CD4-positive, alpha-beta memory T cell (primary cell): Measurements from ENCODE around the gene LDLR. TPM values are rescaled to one million over a fixed set of nuclear protein-coding genes. Genes with fewer than 3 reads are reported as not detected.
"Not testable (repeated sequence)": the region's sequence is repeated elsewhere in the genome, so short reads cannot be mapped to it uniquely, and the experiment has no call there.

Experiments used
- CTCF ChIA-PET: fragments of 350-600 bp; sonication (Branson Sonifier 250); formaldehyde crosslinking; loops from one replicate; lab custom pipeline; 2021; ENCODE audit warnings: inconsistent platforms; ENCODE audit not compliant: partially characterized antibody; lab: Charles Lee
- POLR2A ChIA-PET: fragments of 350-600 bp; sonication (Branson Sonifier 250); formaldehyde crosslinking; loops from one replicate; lab custom pipeline; 2021; ENCODE audit not compliant: partially characterized antibody; lab: Charles Lee
- DNase-seq, 5 donors: peaks; one replicate each; pipeline versions ENCODE4 v3.0.0 to v3.0.0-alpha.2; 2020 to 2022; ENCODE audit warnings: mixed read lengths in 1 of 5
- H3K27ac ChIP-seq: one replicate; pipeline ENCODE4 v1.7.0; 2013; ENCODE audit warnings: low read depth, low read length
- H3K27me3 ChIP-seq: 2 replicates; pipeline ENCODE4 v1.7.0; 2013; ENCODE audit warnings: mild to moderate bottlenecking, low read length, moderate library complexity; ENCODE audit not compliant: insufficient read depth
- H3K36me3 ChIP-seq: 2 replicates; pipeline ENCODE4 v1.7.0; 2013; ENCODE audit warnings: mild to moderate bottlenecking, low read length, moderate library complexity; ENCODE audit not compliant: insufficient read depth
- H3K4me1 ChIP-seq: 2 replicates; pipeline ENCODE4 v1.7.0; 2013; ENCODE audit warnings: mild to moderate bottlenecking, low read length, moderate library complexity; ENCODE audit not compliant: insufficient read depth
- H3K4me3 ChIP-seq, 2 donors: one replicate each; pipeline ENCODE4 v1.7.0; 2013; ENCODE audit warnings: low read length in 2 of 2, mild to moderate bottlenecking in 1 of 2
- H3K9me3 ChIP-seq, 2 donors: one replicate each; pipeline ENCODE4 v1.7.0; 2013; ENCODE audit warnings: low read length in 2 of 2, control low read depth in 1 of 2; ENCODE audit not compliant: control insufficient read depth in 1 of 2
- H3K27ac Mint-ChIP-seq, 7 donors: one replicate each; pipeline ENCODE4 v1.8.0; 2020 to 2021; ENCODE audit warnings: mixed read lengths in 7 of 7, mild to moderate bottlenecking in 6 of 7, inconsistent platforms in 3 of 7, moderate library complexity in 3 of 7
- H3K27me3 Mint-ChIP-seq, 2 donors: one replicate each; pipeline ENCODE4 v1.8.0; 2020 to 2021; ENCODE audit warnings: mixed read lengths in 2 of 2
- H3K36me3 Mint-ChIP-seq, 2 donors: one replicate each; pipeline ENCODE4 v1.8.0; 2020 to 2021; ENCODE audit warnings: mixed read lengths in 2 of 2, inconsistent platforms in 1 of 2, mild to moderate bottlenecking in 1 of 2
- H3K4me1 Mint-ChIP-seq, 4 donors: one replicate each; pipeline ENCODE4 v1.8.0; 2020 to 2021; ENCODE audit warnings: mixed read lengths in 4 of 4, mild to moderate bottlenecking in 1 of 4
- H3K4me3 Mint-ChIP-seq, 8 donors: one replicate each; pipeline ENCODE4 v1.8.0; 2020 to 2021; ENCODE audit warnings: mixed read lengths in 8 of 8, mild to moderate bottlenecking in 7 of 8, moderate library complexity in 6 of 8, inconsistent platforms in 3 of 8
- H3K9me3 Mint-ChIP-seq, 8 donors: one replicate each; pipeline ENCODE4 v1.8.0; 2020 to 2021; ENCODE audit warnings: mixed read lengths in 8 of 8, mild to moderate bottlenecking in 5 of 8, inconsistent platforms in 3 of 8, moderate library complexity in 1 of 8
- intact Hi-C: fragments of 100-400 bp; cut with micrococcal nuclease; formaldehyde crosslinking; loops from one replicate; pipeline ENCODE4 v1.15.1; 2023
- polyA plus RNA-seq, 2 donors: library from polyadenylated mRNA; unstranded; fragments of 300-500 nt; fragmentation: Illumina TruSeq; gene quantifications; one replicate each; pipeline ENCODE4 v1.2.3, GENCODE V29; 2021
- total RNA-seq, 2 experiments: library from RNA; stranded (reverse); gene quantifications; one replicate each; pipeline ENCODE4 v1.2.3, GENCODE V29; 2021

The LDLR gene
- total and polyA plus RNA-seq, 4 experiments from 2014 or later, result 4.4 to 27.0 (median 15.4) TPM

GRCh38 chr19:11069561-11069960, 19.7 kb upstream of the LDLR start:
- no peak overlapping the region for H3K27ac ChIP-seq
- no peaks in the 10 kb centered on the region for H3K9me3 ChIP-seq
- Mint-ChIP-seq H3K27ac (no peak overlapping the region), H3K36me3 (peaks cover 6 to 14% of the 10 kb centered on the region in 2 donors), H3K27me3 (no peaks in the 10 kb centered on the region), H3K4me3 (no peak overlapping the region), H3K4me1 (peaks cover 3 to 8% (median 8%) of the 10 kb centered on the region in 4 donors), H3K9me3 (peaks cover 0 to 5% (median 0%) of the 10 kb centered on the region in 8 donors)
- ChIA-PET POLR2A (interaction anchor here (1.2 kb wide), 1 partner anchor 20 kb away, joined by 3 read pairs; the partner anchor contains the start of gene LDLR), CTCF (interaction anchor here (1.1 to 2.2 kb wide), 2 partner anchors 57 to 86 kb away, joined by 3 to 5 read pairs; no protein-coding TSS in a partner anchor)
- intact Hi-C loops, result no loop called here
- DNase-seq, result no peak
- H3K36me3 ChIP-seq, result no peaks in the 10 kb centered on the region
- no peaks in the 10 kb centered on the region for H3K27me3 ChIP-seq
- no peak overlapping the region for H3K4me3 ChIP-seq
- peaks cover 5% of the 10 kb centered on the region for H3K4me1 ChIP-seq

GRCh38 chr19:11070123-11070522, 19.1 kb upstream of the LDLR start:
- no peak overlapping the region for H3K27ac Mint-ChIP-seq
- intact Hi-C loops, result no loop called here
- H3K4me1 ChIP-seq, result peaks cover 6% of the 10 kb centered on the region
- ChIA-PET POLR2A (no interaction called here), CTCF (interaction anchor here (1.1 kb wide), 1 partner anchor 86 kb away, joined by 3 read pairs; no protein-coding TSS in a partner anchor)
- no peak overlapping the region for H3K27ac ChIP-seq
- no peaks in the 10 kb centered on the region for H3K36me3 ChIP-seq
- H3K9me3 ChIP-seq, result no peaks in the 10 kb centered on the region
- no peaks in the 10 kb centered on the region for H3K27me3 Mint-ChIP-seq
- H3K4me1 Mint-ChIP-seq, result peaks cover 5 to 11% (median 10%) of the 10 kb centered on the region in 4 donors
- no peak overlapping the region for H3K4me3 Mint-ChIP-seq
- no peak for DNase-seq
- H3K36me3 Mint-ChIP-seq, result peaks cover 3 to 14% of the 10 kb centered on the region in 2 donors
- H3K27me3 ChIP-seq, result no peaks in the 10 kb centered on the region
- H3K4me3 ChIP-seq, result no peak overlapping the region
- peaks cover 0 to 5% (median 0%) of the 10 kb centered on the region in 8 donors for H3K9me3 Mint-ChIP-seq

- no peak overlapping the region for H3K4me3 ChIP-seq
- H3K4me3 Mint-ChIP-seq, result no peak overlapping the region
- no peak for DNase-seq
- no peaks in the 10 kb centered on the region for H3K36me3 ChIP-seq
- CTCF ChIA-PET, result no interaction called here
- H3K27me3 Mint-ChIP-seq, result no peaks in the 10 kb centered on the region
- peaks cover 5 to 11% (median 10%) of the 10 kb centered on the region in 4 donors for H3K4me1 Mint-ChIP-seq
- no peaks in the 10 kb centered on the region for H3K9me3 ChIP-seq
- no peaks in the 10 kb centered on the region for H3K27me3 ChIP-seq
- H3K9me3 Mint-ChIP-seq, result peaks cover 0 to 2% (median 0%) of the 10 kb centered on the region in 8 donors
- no peak overlapping the region for H3K27ac Mint-ChIP-seq
- intact Hi-C loops, result no loop called here
- H3K36me3 Mint-ChIP-seq, result no peaks in the 10 kb centered on the region
- H3K4me1 ChIP-seq, result peaks cover 6% of the 10 kb centered on the region
- no peak overlapping the region for H3K27ac ChIP-seq
- POLR2A ChIA-PET, result no interaction called here
Measured at GRCh38 chr19:11073568-11073967, 15.7 kb upstream of the LDLR start.

GRCh38 chr19:11076792-11077191, 12.5 kb upstream of the LDLR start:
- H3K9me3 Mint-ChIP-seq, DNase-seq, H3K4me3 ChIP-seq, H3K9me3 ChIP-seq, H3K27ac ChIP-seq, intact Hi-C loops, H3K36me3 Mint-ChIP-seq, H3K4me1 ChIP-seq, H3K4me3 Mint-ChIP-seq, H3K36me3 ChIP-seq, CTCF ChIA-PET, POLR2A ChIA-PET, H3K27me3 ChIP-seq, H3K27me3 Mint-ChIP-seq: not testable (repeated sequence)
- H3K4me1 Mint-ChIP-seq, result peaks cover 5 to 12% (median 9%) of the 10 kb centered on the region in 4 donors
- peak overlapping the region in 1 of 7 donors; percentile 37 for H3K27ac Mint-ChIP-seq

GRCh38 chr19:11078893-11079292, 10.4 kb upstream of the LDLR start:
- CTCF ChIA-PET, result no interaction called here
- no peaks in the 10 kb centered on the region for H3K27me3 ChIP-seq
- H3K27me3 Mint-ChIP-seq, result no peaks in the 10 kb centered on the region
- no peaks in the 10 kb centered on the region for H3K36me3 Mint-ChIP-seq
- H3K27ac ChIP-seq, result no peak overlapping the region
- POLR2A ChIA-PET, result no interaction called here
- intact Hi-C loops, result no loop called here
- H3K4me1 ChIP-seq, result peaks cover 9% of the 10 kb centered on the region
- H3K36me3 ChIP-seq, result no peaks in the 10 kb centered on the region
- peaks cover 0 to 1% (median 0%) of the 10 kb centered on the region in 8 donors for H3K9me3 Mint-ChIP-seq
- no peak overlapping the region for H3K4me3 ChIP-seq
- H3K9me3 ChIP-seq, result no peaks in the 10 kb centered on the region
- H3K27ac Mint-ChIP-seq, result no peak overlapping the region
- DNase-seq, result no peak
- H3K4me3 Mint-ChIP-seq, result no peak overlapping the region
- H3K4me1 Mint-ChIP-seq, result peaks cover 5 to 14% (median 9%) of the 10 kb centered on the region in 4 donors

- ChIA-PET CTCF (interaction anchor here (0.6 to 1.6 kb wide), 2 partner anchors 44 to 66 kb away, joined by 4 read pairs; no protein-coding TSS in a partner anchor), POLR2A (interaction anchor here (1.1 kb wide), 1 partner anchor 10 kb away, joined by 3 read pairs; no protein-coding TSS in a partner anchor)
- H3K4me1 Mint-ChIP-seq, result peaks cover 0 to 13% (median 1%) of the 10 kb centered on the region in 4 donors
- H3K27me3 ChIP-seq, result no peaks in the 10 kb centered on the region
- no peaks in the 10 kb centered on the region for H3K9me3 Mint-ChIP-seq
- no peak overlapping the region for H3K4me3 ChIP-seq
- no peak for DNase-seq
- peaks cover 10% of the 10 kb centered on the region for H3K4me1 ChIP-seq
- no peak overlapping the region for H3K27ac Mint-ChIP-seq
- H3K4me3 Mint-ChIP-seq, result no peak overlapping the region
- H3K27ac ChIP-seq, result no peak overlapping the region
- intact Hi-C loops, result no loop called here
- H3K27me3 Mint-ChIP-seq, result no peaks in the 10 kb centered on the region
- H3K36me3 Mint-ChIP-seq, result no peaks in the 10 kb centered on the region
- H3K36me3 ChIP-seq, result no peaks in the 10 kb centered on the region
- H3K9me3 ChIP-seq, result no peaks in the 10 kb centered on the region
Measured at GRCh38 chr19:11079999-11080398, 9.3 kb upstream of the LDLR start.

- H3K4me1 ChIP-seq, result peaks cover 53% of the 10 kb centered on the region
- H3K4me3 ChIP-seq, result no peak overlapping the region
- Mint-ChIP-seq H3K9me3 (no peaks in the 10 kb centered on the region), H3K27ac (peak overlapping the region in 4 of 7 donors; percentile 90 to 97 (median 92)), H3K4me3 (peak overlapping the region in 2 of 8 donors; percentile 4 to 45), H3K27me3 (no peaks in the 10 kb centered on the region), H3K36me3 (peaks cover 0 to 10% of the 10 kb centered on the region in 2 donors), H3K4me1 (peaks cover 19 to 52% (median 30%) of the 10 kb centered on the region in 4 donors)
- H3K9me3 ChIP-seq, result no peaks in the 10 kb centered on the region
- H3K27ac ChIP-seq, result no peak overlapping the region
- intact Hi-C loops, result no loop called here
- POLR2A ChIA-PET, result interaction anchor here (0.7 to 5.7 kb wide), 4 partner anchors 13 to 53 kb away, joined by 4 to 50 read pairs (median 24); no protein-coding TSS in a partner anchor
- DNase-seq, result no peak
- CTCF ChIA-PET, result interaction anchor here (1.1 to 7.8 kb wide), 4 partner anchors 21 to 52 kb away, joined by 3 to 39 read pairs (median 16); no protein-coding TSS in a partner anchor
- no peaks in the 10 kb centered on the region for H3K27me3 ChIP-seq
- no peaks in the 10 kb centered on the region for H3K36me3 ChIP-seq
Measured at GRCh38 chr19:11087870-11088505, 1.3 kb upstream of the LDLR start.
